GM12878 (cell line): ENCODE results near the gene XRN2. TPM values are rescaled to one million over a fixed set of nuclear protein-coding genes. Genes with fewer than 3 reads are reported as not detected.

Source experiments
- BCL11A ChIP-seq: IDR thresholded peaks from 2 replicates; pipeline ENCODE4 v1.6.1; 2011; ENCODE audit warnings: low read depth, low read length
- CREB1 ChIP-seq: IDR thresholded peaks from 2 replicates; pipeline ENCODE4 v1.6.1; 2012; ENCODE audit warnings: low read depth, mild to moderate bottlenecking, inconsistent platforms
- E4F1 ChIP-seq: fragments of 450-650 bp; IDR thresholded peaks from 2 replicates; pipeline ENCODE4 v1.6.1; 2018; ENCODE audit warnings: borderline replicate concordance, mild to moderate bottlenecking; ENCODE audit not compliant: partially characterized antibody
- EED ChIP-seq: sonication (generic); IDR thresholded peaks from 2 replicates; pipeline ENCODE4 v1.6.1; 2016; ENCODE audit warnings: antibody characterized with exemption, low read depth
- FOS ChIP-seq: IDR thresholded peaks from 3 replicates; pipeline ENCODE4 v1.6.1; 2011; ENCODE audit warnings: borderline replicate concordance; ENCODE audit not compliant: insufficient read length; ENCODE audit errors: extremely low read depth
- GABPA ChIP-seq: IDR thresholded peaks from 2 replicates; pipeline ENCODE4 v1.6.1; 2014; ENCODE audit warnings: antibody characterized with exemption, low read depth, mild to moderate bottlenecking, inconsistent platforms
- HCFC1 ChIP-seq: fragments of 150-350 bp; IDR thresholded peaks from 2 replicates; pipeline ENCODE4 v1.6.1; 2014; ENCODE audit warnings: low read length
- HDAC2 ChIP-seq: fragments of 200-600 bp; sonication (generic); IDR thresholded peaks from 2 replicates; pipeline ENCODE4 v1.6.1; 2017
- IRF3 ChIP-seq: fragments of 450-650 bp; IDR thresholded peaks from 2 replicates; pipeline ENCODE4 v1.6.1; 2014; ENCODE audit warnings: mild to moderate bottlenecking
- JUNB ChIP-seq: IDR thresholded peaks from 2 replicates; pipeline ENCODE4 v1.6.1; 2016; ENCODE audit warnings: antibody characterized with exemption, mild to moderate bottlenecking
- KAT2A ChIP-seq: conservative IDR thresholded peaks from 2 replicates; pipeline ENCODE4 v1.6.1; 2011; ENCODE audit warnings: low read depth, low read length; ENCODE audit not compliant: control insufficient read depth
- NFYA ChIP-seq: IDR thresholded peaks from 2 replicates; pipeline ENCODE4 v1.6.1; 2011; ENCODE audit warnings: low read depth, mild to moderate bottlenecking, low read length, improper control_type of control experiment, borderline replicate concordance
- NKRF ChIP-seq: fragments of 450-650 bp; conservative IDR thresholded peaks from 2 replicates; pipeline ENCODE4 v1.6.1; 2017; ENCODE audit warnings: mild to moderate bottlenecking, moderate library complexity
- NR2C1 ChIP-seq: fragments of 450-650 bp; IDR thresholded peaks from 2 replicates; pipeline ENCODE4 v1.6.1; 2017; ENCODE audit warnings: antibody characterized with exemption, mild to moderate bottlenecking, moderate library complexity
- NR2C2 ChIP-seq: IDR thresholded peaks from 2 replicates; pipeline ENCODE4 v1.6.1; 2011; ENCODE audit warnings: borderline replicate concordance, low read depth; ENCODE audit not compliant: control insufficient read depth, insufficient read length
- NR2F1 ChIP-seq: fragments of 450-650 bp; conservative IDR thresholded peaks from 2 replicates; pipeline ENCODE4 v1.6.1; 2017; ENCODE audit warnings: mild to moderate bottlenecking
- PAX5 ChIP-seq: IDR thresholded peaks from 2 replicates; pipeline ENCODE4 v1.6.1; 2011; ENCODE audit warnings: low read depth, low read length, borderline replicate concordance
- PBX3 ChIP-seq: IDR thresholded peaks from 2 replicates; pipeline ENCODE4 v1.6.1; 2011; ENCODE audit warnings: mild to moderate bottlenecking, low read depth, low read length, moderate library complexity; ENCODE audit not compliant: insufficient replicate concordance
- RFX5 ChIP-seq: IDR thresholded peaks from 2 replicates; pipeline ENCODE4 v1.6.1; 2011; ENCODE audit warnings: low read depth, low read length, improper control_type of control experiment
- SRF ChIP-seq, 2 experiments: IDR thresholded peaks; 2 replicates each; pipeline ENCODE4 v1.6.1; 2011; ENCODE audit warnings: low read depth in 2 of 2, low read length in 2 of 2, mild to moderate bottlenecking in 1 of 2, moderate library complexity in 1 of 2
- ZBED1 ChIP-seq: IDR thresholded peaks from 2 replicates; pipeline ENCODE4 v1.6.1; 2016; ENCODE audit warnings: borderline replicate concordance
- ZNF384 ChIP-seq: IDR thresholded peaks from 2 replicates; pipeline ENCODE4 v1.6.1; 2012; ENCODE audit warnings: low read depth, mild to moderate bottlenecking, low read length, improper control_type of control experiment, borderline replicate concordance
- polyA plus RNA-seq, 11 experiments: library from polyadenylated mRNA; depleted of rRNA in 4 of 11; unstranded in 6 of 11; stranded (reverse) in 5 of 11; fragments of >200 nt; fragmentation: Nextera tagmentation in 4 of 11; fragmentation: Illumina TruSeq in 1 of 11; extraction: Ambion mirVana in 4 of 11; extraction: Trizol in 1 of 11; gene quantifications; 1 replicate in 1 of 11; 2 replicates in 10 of 11; pipeline versions ENCODE4 v1.2.1 to v1.2.3, GENCODE V29; 2011 to 2016; ENCODE audit warnings: inconsistent platforms in 2 of 11, missing spikeins in 2 of 11, low read depth in 1 of 11
- total RNA-seq, 4 experiments: library from RNA; depleted of rRNA in 3 of 4; stranded (reverse); fragments of >200 nt in 3 of 4; fragmentation: Illumina TruSeq in 1 of 4; extraction: Trizol in 1 of 4; gene quantifications; 2 replicates each; pipeline versions ENCODE4 v1.2.1 to v1.2.3, GENCODE V29; 2013 to 2021

The XRN2 gene
- total and polyA plus RNA-seq, 10 of the 15 experiments (the other 5 are each of a cell fraction or from before 2014, with no cell fraction given) = 59.7 to 97.8 (median 75.6) TPM

GRCh38 chr20:21303061-21303871 lies at the start of gene XRN2 (continued):
- TF ChIP-seq PBX3 (no peak), IRF3 (no peak), NR2F1 (peak; percentile 52), GABPA (peak; percentile 90), NKRF (peak; percentile 96), FOS (no peak), HCFC1 (peak; percentile 64), ZBED1 (no peak), E4F1 (peak; percentile 73), JUNB (no peak), NFYA (no peak), SRF (IDR thresholded peaks at IDR 0.05; ENCODE audit: low read depth in 2 of 2, low read length in 2 of 2) (peak; percentile 52 to 71; a peak in 3 of 4 replicates), HDAC2 (no peak), BCL11A (no peak), NR2C2 (no peak), EED (peak; percentile 76), ZNF384 (no peak), CREB1 (peak; percentile 92), KAT2A (no peak), PAX5 (no peak), NR2C1 (peak; percentile 52), RFX5 (no peak)
